ENCODE results near the gene UQCC2. TPM values are rescaled to one million over a fixed set of nuclear protein-coding genes. Genes with fewer than 3 reads are reported as not detected.

UQCC2 gene
- total RNA-seq, 1 donor from 2014 or later = 48.7 TPM

DNA sequence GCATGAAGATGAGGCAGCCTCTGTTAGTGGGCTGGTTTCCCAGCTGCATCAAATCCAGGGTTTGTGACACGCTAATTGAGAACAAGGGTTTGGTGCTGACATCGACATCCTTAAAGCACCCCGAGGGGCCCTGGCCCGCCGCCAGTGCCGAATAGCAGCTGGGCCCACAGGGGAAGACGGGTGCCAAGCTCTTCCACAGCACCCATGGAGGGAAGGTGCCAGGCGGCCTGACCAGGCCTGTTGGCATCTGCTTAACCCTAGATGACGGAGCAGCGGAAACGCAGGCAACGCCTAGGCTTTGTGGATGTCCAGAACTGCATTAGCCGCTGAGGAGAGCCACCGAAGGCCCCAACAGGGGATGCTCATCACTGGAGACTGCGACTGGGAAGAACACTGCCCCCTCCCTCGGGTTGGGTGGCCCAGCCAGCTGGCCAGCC is 16.0 kb downstream of the UQCC2 start:
- TF ChIP-seq, protein P1, sequence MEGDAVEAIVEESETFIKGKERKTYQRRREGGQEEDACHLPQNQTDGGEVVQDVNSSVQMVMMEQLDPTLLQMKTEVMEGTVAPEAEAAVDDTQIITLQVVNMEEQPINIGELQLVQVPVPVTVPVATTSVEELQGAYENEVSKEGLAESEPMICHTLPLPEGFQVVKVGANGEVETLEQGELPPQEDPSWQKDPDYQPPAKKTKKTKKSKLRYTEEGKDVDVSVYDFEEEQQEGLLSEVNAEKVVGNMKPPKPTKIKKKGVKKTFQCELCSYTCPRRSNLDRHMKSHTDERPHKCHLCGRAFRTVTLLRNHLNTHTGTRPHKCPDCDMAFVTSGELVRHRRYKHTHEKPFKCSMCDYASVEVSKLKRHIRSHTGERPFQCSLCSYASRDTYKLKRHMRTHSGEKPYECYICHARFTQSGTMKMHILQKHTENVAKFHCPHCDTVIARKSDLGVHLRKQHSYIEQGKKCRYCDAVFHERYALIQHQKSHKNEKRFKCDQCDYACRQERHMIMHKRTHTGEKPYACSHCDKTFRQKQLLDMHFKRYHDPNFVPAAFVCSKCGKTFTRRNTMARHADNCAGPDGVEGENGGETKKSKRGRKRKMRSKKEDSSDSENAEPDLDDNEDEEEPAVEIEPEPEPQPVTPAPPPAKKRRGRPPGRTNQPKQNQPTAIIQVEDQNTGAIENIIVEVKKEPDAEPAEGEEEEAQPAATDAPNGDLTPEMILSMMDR (IDR thresholded peaks at IDR 0.05; ENCODE audit: partially characterized antibody, unreplicated experiment) = no peak
- Mint-ChIP-seq H3K9me3 (ENCODE audit: unreplicated experiment) (peaks cover 15% of the 10 kb centered on the region), H3K27ac (ENCODE audit: unreplicated experiment) (peak overlapping the region; percentile 92), H3K4me1 (ENCODE audit: low read depth, unreplicated experiment) (peaks cover 64% of the 10 kb centered on the region), H3K27me3 (ENCODE audit: unreplicated experiment) (peaks cover 10% of the 10 kb centered on the region), H3K36me3 (ENCODE audit: unreplicated experiment) (no peaks in the 10 kb centered on the region), H3K4me3 (ENCODE audit: unreplicated experiment) (no peak overlapping the region)
- DNase-seq = no peak

DNA sequence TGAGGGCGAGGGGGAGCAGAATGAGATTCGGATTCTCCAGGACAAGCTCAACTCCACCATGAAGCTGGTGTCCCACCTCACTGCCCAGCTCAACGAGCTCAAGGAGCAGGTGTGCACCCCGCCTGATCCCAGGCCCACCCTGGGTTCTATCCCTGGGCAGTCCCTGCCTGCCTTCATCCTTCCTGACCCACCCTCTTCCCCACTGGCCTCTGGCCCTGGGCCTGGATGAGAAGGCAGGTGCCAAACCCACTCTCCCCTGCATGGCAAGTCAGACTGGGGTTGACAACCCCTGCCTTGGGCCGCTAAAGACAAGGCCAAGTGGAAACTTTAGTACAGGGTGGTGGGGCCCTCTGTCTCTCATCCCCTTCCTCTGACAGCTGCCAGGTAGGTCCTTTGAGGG is 16.5 kb downstream of the UQCC2 start:
- no peak for DNase-seq
- H3K27ac Mint-ChIP-seq (ENCODE audit: unreplicated experiment) = peak overlapping the region; percentile 92
- peak overlapping the region; percentile 77 for H3K4me3 Mint-ChIP-seq (ENCODE audit: unreplicated experiment)
- TF ChIP-seq, protein P1 (IDR thresholded peaks at IDR 0.05; ENCODE audit: partially characterized antibody, unreplicated experiment) = no peak
- peaks cover 59% of the 10 kb centered on the region for H3K4me1 Mint-ChIP-seq (ENCODE audit: low read depth, unreplicated experiment)
- peaks cover 13% of the 10 kb centered on the region for H3K9me3 Mint-ChIP-seq (ENCODE audit: unreplicated experiment)
- H3K36me3 Mint-ChIP-seq (ENCODE audit: unreplicated experiment) = no peaks in the 10 kb centered on the region
- H3K27me3 Mint-ChIP-seq (ENCODE audit: unreplicated experiment) = peaks cover 10% of the 10 kb centered on the region

DNA sequence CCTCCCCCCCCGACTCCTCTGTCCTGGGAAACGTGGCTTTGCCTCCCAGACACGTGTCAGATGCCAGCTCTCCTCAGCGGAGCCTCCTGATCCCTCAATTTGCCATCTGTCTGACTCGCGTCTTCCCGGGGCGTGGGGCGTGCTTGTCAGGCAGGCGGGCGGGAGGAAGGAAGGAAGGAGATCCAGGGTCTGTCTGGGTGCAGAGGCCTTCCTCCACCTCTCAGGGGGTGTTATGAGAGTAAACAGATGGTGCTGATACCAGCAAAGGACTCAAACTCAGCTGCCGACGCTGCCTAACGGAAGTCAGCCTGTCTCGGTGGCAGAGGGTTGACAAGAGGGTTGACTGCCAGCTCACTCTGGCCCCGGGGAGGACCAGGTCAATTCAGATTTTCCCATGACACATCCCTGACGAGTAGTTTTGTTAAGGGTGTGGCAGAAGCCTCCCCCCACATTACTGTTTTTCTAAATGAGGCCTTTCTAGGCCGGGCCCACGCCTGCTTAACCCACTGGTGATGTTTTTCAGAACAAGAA is 17.0 kb downstream of the UQCC2 start:
- TF ChIP-seq, protein P1 (IDR thresholded peaks at IDR 0.05; ENCODE audit: partially characterized antibody, unreplicated experiment) = no peak
- H3K27me3 Mint-ChIP-seq (ENCODE audit: unreplicated experiment) = peaks cover 14% of the 10 kb centered on the region
- DNase-seq = peak; percentile 73
- H3K9me3 Mint-ChIP-seq (ENCODE audit: unreplicated experiment) = peaks cover 12% of the 10 kb centered on the region
- H3K4me1 Mint-ChIP-seq (ENCODE audit: low read depth, unreplicated experiment) = peaks cover 61% of the 10 kb centered on the region
- no peaks in the 10 kb centered on the region for H3K36me3 Mint-ChIP-seq (ENCODE audit: unreplicated experiment)
- H3K4me3 Mint-ChIP-seq (ENCODE audit: unreplicated experiment) = peak overlapping the region; percentile 77
- H3K27ac Mint-ChIP-seq (ENCODE audit: unreplicated experiment) = peak overlapping the region; percentile 92

DNA sequence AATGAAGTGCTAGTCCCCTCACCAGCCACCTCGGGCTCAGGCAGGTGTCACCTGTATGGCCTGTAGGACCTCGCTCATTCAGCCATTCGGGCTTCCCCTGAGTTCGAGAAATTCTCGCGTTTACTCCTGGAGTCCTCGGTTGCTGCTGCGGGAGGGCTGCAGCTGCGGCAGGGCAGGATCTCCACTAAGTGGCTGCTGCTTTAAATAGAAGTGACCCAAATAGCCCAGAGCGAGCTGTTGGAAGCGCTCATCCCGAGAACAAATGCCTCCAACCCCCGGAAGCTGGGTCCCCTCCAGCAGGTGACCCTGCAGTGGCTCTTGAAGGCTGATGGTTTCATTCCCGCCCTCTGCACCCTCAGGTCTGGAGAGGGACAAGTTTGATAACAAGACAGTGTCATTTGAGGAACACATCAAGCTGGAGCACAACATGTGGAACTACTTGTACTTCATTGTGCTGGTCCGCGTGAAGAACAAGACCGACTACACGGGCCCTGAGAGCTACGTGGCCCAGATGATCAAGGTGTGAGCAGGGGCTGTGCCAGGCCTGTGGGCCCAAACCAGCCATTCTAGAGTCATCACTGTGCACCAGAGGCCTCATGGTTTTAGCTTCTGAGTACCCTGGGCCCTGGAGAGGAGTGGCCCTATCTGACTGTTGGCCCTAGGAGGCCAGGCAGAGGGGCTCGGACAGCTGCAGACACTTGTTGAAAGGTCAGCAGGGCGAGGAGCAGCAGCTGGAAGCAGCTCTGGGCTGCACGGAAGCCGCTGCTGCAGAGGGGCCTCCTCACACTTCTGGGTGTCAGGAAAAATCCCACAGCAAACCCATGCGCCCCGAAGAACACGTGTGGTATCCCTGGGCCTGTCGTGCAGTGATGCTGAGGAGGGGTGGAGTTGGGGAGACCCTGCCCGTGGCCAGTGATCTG is 18.1 kb downstream of the UQCC2 start:
- DNase-seq = no peak
- Mint-ChIP-seq H3K27me3 (ENCODE audit: unreplicated experiment) (peaks cover 16% of the 10 kb centered on the region), H3K4me1 (ENCODE audit: low read depth, unreplicated experiment) (peaks cover 59% of the 10 kb centered on the region), H3K4me3 (ENCODE audit: unreplicated experiment) (peak overlapping the region; percentile 77), H3K36me3 (ENCODE audit: unreplicated experiment) (no peaks in the 10 kb centered on the region), H3K27ac (ENCODE audit: unreplicated experiment) (peak overlapping the region; percentile 92), H3K9me3 (ENCODE audit: unreplicated experiment) (peaks cover 15% of the 10 kb centered on the region)
- TF ChIP-seq, protein P1 (IDR thresholded peaks at IDR 0.05; ENCODE audit: partially characterized antibody, unreplicated experiment) = no peak

DNA sequence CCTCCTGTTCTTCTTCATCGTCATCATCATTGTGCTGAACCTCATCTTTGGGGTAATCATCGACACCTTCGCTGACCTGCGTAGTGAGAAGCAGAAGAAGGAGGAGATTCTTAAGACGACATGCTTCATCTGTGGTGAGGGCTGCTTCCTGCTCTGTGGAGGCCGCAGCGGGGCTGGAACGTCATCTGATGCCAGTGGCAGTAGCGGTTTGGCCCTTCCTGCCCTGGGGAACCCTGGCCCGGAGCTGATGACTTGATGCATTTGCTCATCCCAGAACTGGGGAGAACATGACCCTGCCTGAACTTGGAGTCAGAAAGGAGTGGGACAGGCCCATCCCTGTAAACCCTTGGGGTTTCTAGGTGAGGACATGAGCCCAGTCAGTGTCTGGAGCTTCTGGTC is 18.7 kb downstream of the UQCC2 start:
- TF ChIP-seq, protein P1 (IDR thresholded peaks at IDR 0.05; ENCODE audit: partially characterized antibody, unreplicated experiment) = no peak
- peak overlapping the region; percentile 52 for H3K4me3 Mint-ChIP-seq (ENCODE audit: unreplicated experiment)
- peaks cover 15% of the 10 kb centered on the region for H3K9me3 Mint-ChIP-seq (ENCODE audit: unreplicated experiment)
- DNase-seq = no peak
- H3K27me3 Mint-ChIP-seq (ENCODE audit: unreplicated experiment) = peaks cover 16% of the 10 kb centered on the region
- peak overlapping the region; percentile 72 for H3K27ac Mint-ChIP-seq (ENCODE audit: unreplicated experiment)
- H3K36me3 Mint-ChIP-seq (ENCODE audit: unreplicated experiment) = no peaks in the 10 kb centered on the region
- peaks cover 59% of the 10 kb centered on the region for H3K4me1 Mint-ChIP-seq (ENCODE audit: low read depth, unreplicated experiment)
